Neural cell (in vitro differentiated cells): ENCODE measurements around the gene DAP. TPM values are rescaled to one million over a fixed set of nuclear protein-coding genes. Genes with fewer than 3 reads are reported as not detected.

Source experiments
- H2AFZ ChIP-seq: fragments of 200-600, 300-800 bp; sonication (generic), shearing (Covaris generic); 2 replicates; pipeline ENCODE4 v1.6.0; 2014; ENCODE audit warnings: low read depth, mild to moderate bottlenecking, antibody characterized with exemption, low read length, moderate library complexity
- H3F3A ChIP-seq: fragments of 200-600 bp; shearing (Covaris generic); 2 replicates; pipeline ENCODE4 v1.6.1; 2016; ENCODE audit warnings: mild to moderate bottlenecking, moderate library complexity, mixed read lengths, antibody characterized with exemption, low read length; ENCODE audit not compliant: insufficient read depth, poor library complexity, severe bottlenecking
- H3K27ac ChIP-seq: fragments of 200-600, 300-800 bp; sonication (generic), shearing (Covaris generic); 2 replicates; pipeline ENCODE4 v1.5.1; 2014; ENCODE audit warnings: mild to moderate bottlenecking, low read length, moderate library complexity
- H3K27me3 ChIP-seq: fragments of 300-800, 200-600 bp; sonication (generic), shearing (Covaris generic); 2 replicates; pipeline ENCODE4 v1.6.0; 2014; ENCODE audit warnings: mild to moderate bottlenecking, low read depth, low read length, moderate library complexity; ENCODE audit not compliant: insufficient read depth
- H3K36me3 ChIP-seq: fragments of 300-800, 200-600 bp; sonication (generic), shearing (Covaris generic); 2 replicates; pipeline ENCODE4 v1.5.1; 2014; ENCODE audit warnings: mild to moderate bottlenecking, antibody characterized with exemption, low read length, moderate library complexity; ENCODE audit not compliant: insufficient read depth
- H3K4me2 ChIP-seq: fragments of 300-800, 200-600 bp; sonication (generic), shearing (Covaris generic); 2 replicates; pipeline ENCODE4 v1.6.0; 2014; ENCODE audit warnings: mild to moderate bottlenecking, low read length
- H3K4me3 ChIP-seq: fragments of 300-800, 200-600 bp; sonication (generic), shearing (Covaris generic); 2 replicates; pipeline ENCODE4 v1.5.1; 2014; ENCODE audit warnings: mild to moderate bottlenecking, low read length, moderate library complexity
- H3K79me2 ChIP-seq: fragments of 200-600 bp; shearing (Covaris generic); replicated peaks from 2 replicates; pipeline ENCODE4 v1.6.0; 2014; ENCODE audit warnings: mild to moderate bottlenecking, low read length, moderate library complexity; ENCODE audit not compliant: insufficient read depth
- H3K9ac ChIP-seq: fragments of 300-800, 200-600 bp; sonication (generic), shearing (Covaris generic); 2 replicates; pipeline ENCODE4 v1.6.1; 2016; ENCODE audit warnings: mild to moderate bottlenecking, low read length, mixed read lengths
- H3K9me2 ChIP-seq: fragments of 200-600 bp; shearing (Covaris generic); 2 replicates; pipeline ENCODE4 v1.6.1; 2016; ENCODE audit warnings: mild to moderate bottlenecking, low read length, mixed read lengths; ENCODE audit not compliant: insufficient read depth
- H3K9me3 ChIP-seq: fragments of 200-600, 300-800 bp; sonication (generic), shearing (Covaris generic); 2 replicates; pipeline ENCODE4 v1.6.1; 2016; ENCODE audit warnings: mild to moderate bottlenecking, mixed run types, low read length, moderate library complexity, mixed read lengths
- H4K20me1 ChIP-seq: fragments of 200-600 bp; shearing (Covaris generic); 2 replicates; pipeline ENCODE4 v1.6.1; 2016; ENCODE audit warnings: mild to moderate bottlenecking, mixed run types; ENCODE audit not compliant: insufficient read depth
- EP300 ChIP-seq: fragments of 450-650 bp; conservative IDR thresholded peaks from 2 replicates; pipeline ENCODE4 v1.6.1; 2014; ENCODE audit warnings: antibody characterized with exemption, mild to moderate bottlenecking, moderate library complexity; ENCODE audit not compliant: poor library complexity, severe bottlenecking
- EZH2 ChIP-seq: fragments of 200-600, 300-800 bp; shearing (Covaris generic), sonication (generic); IDR thresholded peaks from 2 replicates; pipeline ENCODE4 v1.6.1; 2014; ENCODE audit warnings: antibody characterized with exemption, low read length, borderline replicate concordance, mild to moderate bottlenecking; ENCODE audit not compliant: insufficient read depth, poor library complexity, severe bottlenecking
- MXI1 ChIP-seq: fragments of 450-650 bp; conservative IDR thresholded peaks from 2 replicates; pipeline ENCODE4 v1.6.1; 2014; ENCODE audit warnings: antibody characterized with exemption, mild to moderate bottlenecking; ENCODE audit not compliant: poor library complexity, severe bottlenecking
- POLR2AphosphoS5 ChIP-seq: IDR thresholded peaks from 2 replicates; pipeline ENCODE4 v1.6.1; 2012
- RAD21 ChIP-seq: fragments of 450-650 bp; conservative IDR thresholded peaks from 2 replicates; pipeline ENCODE4 v1.6.1; 2014; ENCODE audit warnings: antibody characterized with exemption, mild to moderate bottlenecking, moderate library complexity
- SMC3 ChIP-seq: fragments of 450-650 bp; conservative IDR thresholded peaks from 2 replicates; pipeline ENCODE4 v1.6.1; 2014; ENCODE audit warnings: antibody characterized with exemption, mild to moderate bottlenecking, moderate library complexity; ENCODE audit not compliant: poor library complexity
- TAF1 ChIP-seq: IDR thresholded peaks from 2 replicates; pipeline ENCODE4 v1.6.1; 2012; ENCODE audit warnings: low read depth
- polyA plus RNA-seq: library from polyadenylated mRNA; depleted of rRNA; stranded (reverse); fragments of >200 nt; gene quantifications from 2 replicates; pipeline ENCODE4 v1.2.3, GENCODE V29; 2014
- TF ChIP-seq, protein P1 (sequence below): IDR thresholded peaks from 2 replicates; pipeline ENCODE4 v1.6.1; 2012; ENCODE audit warnings: borderline replicate concordance
- TF ChIP-seq, protein P2 (sequence below): fragments of 450-650 bp; IDR thresholded peaks from 2 replicates; pipeline ENCODE4 v1.5.1; 2014; ENCODE audit warnings: antibody characterized with exemption, mild to moderate bottlenecking, moderate library complexity; ENCODE audit not compliant: poor library complexity, severe bottlenecking

Gene DAP
- polyA plus RNA-seq, 1 donor from 2014 or later: 9.3 TPM

DNA sequence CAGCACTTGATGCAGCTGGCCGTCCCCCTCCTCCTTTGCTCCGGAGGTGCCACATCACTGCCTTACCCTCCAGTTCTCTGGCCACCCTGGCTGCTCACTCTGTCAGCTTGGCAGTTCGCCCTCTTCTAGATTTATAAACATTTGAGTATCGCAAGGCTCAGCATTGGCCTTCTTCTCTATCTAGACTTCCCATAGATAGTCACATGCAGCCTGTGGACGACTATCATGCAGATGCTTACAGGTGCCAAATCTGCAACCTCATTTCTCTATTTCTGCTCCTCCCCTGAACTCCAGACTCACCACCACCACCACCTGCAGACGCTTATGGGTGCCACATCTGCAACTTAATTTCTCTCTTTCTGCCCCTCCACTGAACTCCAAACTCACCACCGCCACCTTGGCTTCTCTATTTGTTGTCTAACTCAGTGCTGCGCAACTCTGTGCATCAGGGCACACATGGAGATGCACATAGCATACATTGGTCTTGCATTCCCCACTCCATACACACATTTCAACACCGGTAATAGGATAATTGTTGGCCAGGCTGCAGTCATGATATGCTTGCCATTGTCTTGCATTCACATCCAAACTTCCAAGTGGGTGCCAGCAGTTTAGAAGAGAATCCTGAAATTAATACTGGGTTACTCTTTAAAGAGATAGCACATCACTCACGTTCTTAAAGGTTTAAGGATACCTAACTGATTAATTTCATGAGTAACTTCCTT is 1.9 kb upstream of the DAP start:
- no peaks in the 10 kb centered on the region for H3K27me3 ChIP-seq
- H3K9ac ChIP-seq: no peak overlapping the region
- H3F3A ChIP-seq: no peaks in the 10 kb centered on the region
- no peaks in the 10 kb centered on the region for H3K9me3 ChIP-seq
- no peak overlapping the region for H2AFZ ChIP-seq
- H3K4me3 ChIP-seq: no peak overlapping the region
- H4K20me1 ChIP-seq: no peaks in the 10 kb centered on the region
- no peaks in the 10 kb centered on the region for H3K9me2 ChIP-seq
- no peak overlapping the region for H3K27ac ChIP-seq
- no peak overlapping the region for H3K4me2 ChIP-seq
- no peak for TF ChIP-seq EZH2
- no peak for TF ChIP-seq POLR2AphosphoS5
- TF ChIP-seq EP300: no peak
- TF ChIP-seq TAF1: no peak
- no peaks in the 10 kb centered on the region for H3K79me2 ChIP-seq
- no peaks in the 10 kb centered on the region for H3K36me3 ChIP-seq

DNA sequence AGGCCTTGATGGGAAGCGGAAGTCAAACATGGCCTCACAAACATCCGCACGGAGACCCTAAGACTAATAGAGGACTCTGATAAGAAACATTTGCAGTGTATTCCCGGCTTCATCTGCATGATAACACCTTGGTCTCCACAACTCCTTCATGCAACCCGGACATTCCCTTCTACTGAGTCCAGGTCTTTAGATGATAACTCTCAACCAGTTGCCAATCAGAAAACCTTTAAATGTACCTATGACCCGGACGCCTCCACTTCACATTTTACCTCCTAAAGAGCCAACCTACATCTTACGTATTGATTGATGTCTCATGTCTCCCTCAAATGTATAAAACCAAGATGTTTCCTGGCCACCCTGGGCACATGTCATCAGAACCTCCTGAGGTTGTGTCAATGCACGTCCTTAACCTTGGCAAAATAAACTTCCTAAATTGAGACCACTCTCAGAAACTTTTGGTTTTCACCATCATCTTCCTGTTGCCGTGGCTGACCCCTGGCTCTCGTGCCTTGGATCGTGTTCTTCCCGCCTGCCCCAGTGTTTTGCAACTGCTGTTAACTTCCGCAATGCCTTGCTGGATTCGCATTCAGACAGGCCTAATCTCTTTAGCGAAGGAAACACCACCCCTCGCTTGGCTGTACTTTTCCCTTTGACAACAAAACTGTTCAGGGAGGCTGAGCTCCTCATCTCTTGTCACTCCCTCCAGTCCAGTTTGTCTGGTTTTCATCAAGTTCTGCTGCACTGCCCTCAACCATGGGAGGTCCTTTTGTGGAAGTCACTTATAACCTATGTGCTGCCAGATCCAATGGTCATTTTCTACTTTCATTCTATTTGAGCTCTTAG is 1.1 kb upstream of the DAP start:
- Histone ChIP-seq H3K9me3 (no peaks in the 10 kb centered on the region), H4K20me1 (no peaks in the 10 kb centered on the region), H3K9ac (peak overlapping the region; percentile 55), H3K79me2 (no peaks in the 10 kb centered on the region), H3K36me3 (no peaks in the 10 kb centered on the region), H3K27me3 (no peaks in the 10 kb centered on the region), H3K4me2 (peak overlapping the region; percentile 0), H3F3A (no peaks in the 10 kb centered on the region), H3K9me2 (no peaks in the 10 kb centered on the region), H3K27ac (no peak overlapping the region), H3K4me3 (peak overlapping the region; percentile 71), H2AFZ (peak overlapping the region; percentile 56)
- no peak for TF ChIP-seq EP300
- TF ChIP-seq, protein P1, sequence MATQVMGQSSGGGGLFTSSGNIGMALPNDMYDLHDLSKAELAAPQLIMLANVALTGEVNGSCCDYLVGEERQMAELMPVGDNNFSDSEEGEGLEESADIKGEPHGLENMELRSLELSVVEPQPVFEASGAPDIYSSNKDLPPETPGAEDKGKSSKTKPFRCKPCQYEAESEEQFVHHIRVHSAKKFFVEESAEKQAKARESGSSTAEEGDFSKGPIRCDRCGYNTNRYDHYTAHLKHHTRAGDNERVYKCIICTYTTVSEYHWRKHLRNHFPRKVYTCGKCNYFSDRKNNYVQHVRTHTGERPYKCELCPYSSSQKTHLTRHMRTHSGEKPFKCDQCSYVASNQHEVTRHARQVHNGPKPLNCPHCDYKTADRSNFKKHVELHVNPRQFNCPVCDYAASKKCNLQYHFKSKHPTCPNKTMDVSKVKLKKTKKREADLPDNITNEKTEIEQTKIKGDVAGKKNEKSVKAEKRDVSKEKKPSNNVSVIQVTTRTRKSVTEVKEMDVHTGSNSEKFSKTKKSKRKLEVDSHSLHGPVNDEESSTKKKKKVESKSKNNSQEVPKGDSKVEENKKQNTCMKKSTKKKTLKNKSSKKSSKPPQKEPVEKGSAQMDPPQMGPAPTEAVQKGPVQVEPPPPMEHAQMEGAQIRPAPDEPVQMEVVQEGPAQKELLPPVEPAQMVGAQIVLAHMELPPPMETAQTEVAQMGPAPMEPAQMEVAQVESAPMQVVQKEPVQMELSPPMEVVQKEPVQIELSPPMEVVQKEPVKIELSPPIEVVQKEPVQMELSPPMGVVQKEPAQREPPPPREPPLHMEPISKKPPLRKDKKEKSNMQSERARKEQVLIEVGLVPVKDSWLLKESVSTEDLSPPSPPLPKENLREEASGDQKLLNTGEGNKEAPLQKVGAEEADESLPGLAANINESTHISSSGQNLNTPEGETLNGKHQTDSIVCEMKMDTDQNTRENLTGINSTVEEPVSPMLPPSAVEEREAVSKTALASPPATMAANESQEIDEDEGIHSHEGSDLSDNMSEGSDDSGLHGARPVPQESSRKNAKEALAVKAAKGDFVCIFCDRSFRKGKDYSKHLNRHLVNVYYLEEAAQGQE: no peak
- no peak for TF ChIP-seq RAD21
- no peak for TF ChIP-seq TAF1
- no peak for TF ChIP-seq SMC3
- TF ChIP-seq MXI1: no peak
- no peak for TF ChIP-seq EZH2
- TF ChIP-seq, protein P2, sequence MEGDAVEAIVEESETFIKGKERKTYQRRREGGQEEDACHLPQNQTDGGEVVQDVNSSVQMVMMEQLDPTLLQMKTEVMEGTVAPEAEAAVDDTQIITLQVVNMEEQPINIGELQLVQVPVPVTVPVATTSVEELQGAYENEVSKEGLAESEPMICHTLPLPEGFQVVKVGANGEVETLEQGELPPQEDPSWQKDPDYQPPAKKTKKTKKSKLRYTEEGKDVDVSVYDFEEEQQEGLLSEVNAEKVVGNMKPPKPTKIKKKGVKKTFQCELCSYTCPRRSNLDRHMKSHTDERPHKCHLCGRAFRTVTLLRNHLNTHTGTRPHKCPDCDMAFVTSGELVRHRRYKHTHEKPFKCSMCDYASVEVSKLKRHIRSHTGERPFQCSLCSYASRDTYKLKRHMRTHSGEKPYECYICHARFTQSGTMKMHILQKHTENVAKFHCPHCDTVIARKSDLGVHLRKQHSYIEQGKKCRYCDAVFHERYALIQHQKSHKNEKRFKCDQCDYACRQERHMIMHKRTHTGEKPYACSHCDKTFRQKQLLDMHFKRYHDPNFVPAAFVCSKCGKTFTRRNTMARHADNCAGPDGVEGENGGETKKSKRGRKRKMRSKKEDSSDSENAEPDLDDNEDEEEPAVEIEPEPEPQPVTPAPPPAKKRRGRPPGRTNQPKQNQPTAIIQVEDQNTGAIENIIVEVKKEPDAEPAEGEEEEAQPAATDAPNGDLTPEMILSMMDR: no peak
- TF ChIP-seq POLR2AphosphoS5: no peak
